ENCODE data around the gene WWP2.
"Not testable (repeated sequence)": the region's sequence is repeated elsewhere in the genome, so short reads cannot be mapped to it uniquely, and the experiment has no call there.

The WWP2 gene

GRCh38 chr16:69847643-69848042 lies 85.5 kb downstream of the WWP2 start:
- no peaks in the 10 kb centered on the region for H3K9me3 Mint-ChIP-seq
- no peak for ATAC-seq
- H3K36me3 Mint-ChIP-seq, result peaks cover 61% of the 10 kb centered on the region
- no peaks in the 10 kb centered on the region for H3K4me1 Mint-ChIP-seq
- no peaks in the 10 kb centered on the region for H3K27me3 Mint-ChIP-seq
- H3K4me3 Mint-ChIP-seq, result no peak overlapping the region
- no peak overlapping the region for H3K27ac Mint-ChIP-seq

GRCh38 chr16:69848637-69849545 lies 86.8 kb downstream of the WWP2 start:
- no peak for ATAC-seq
- no peak overlapping the region for H3K4me3 Mint-ChIP-seq
- peaks cover 61% of the 10 kb centered on the region for H3K36me3 Mint-ChIP-seq
- H3K27ac Mint-ChIP-seq, result no peak overlapping the region
- no peaks in the 10 kb centered on the region for H3K9me3 Mint-ChIP-seq
- no peaks in the 10 kb centered on the region for H3K4me1 Mint-ChIP-seq
- no peaks in the 10 kb centered on the region for H3K27me3 Mint-ChIP-seq

DNA sequence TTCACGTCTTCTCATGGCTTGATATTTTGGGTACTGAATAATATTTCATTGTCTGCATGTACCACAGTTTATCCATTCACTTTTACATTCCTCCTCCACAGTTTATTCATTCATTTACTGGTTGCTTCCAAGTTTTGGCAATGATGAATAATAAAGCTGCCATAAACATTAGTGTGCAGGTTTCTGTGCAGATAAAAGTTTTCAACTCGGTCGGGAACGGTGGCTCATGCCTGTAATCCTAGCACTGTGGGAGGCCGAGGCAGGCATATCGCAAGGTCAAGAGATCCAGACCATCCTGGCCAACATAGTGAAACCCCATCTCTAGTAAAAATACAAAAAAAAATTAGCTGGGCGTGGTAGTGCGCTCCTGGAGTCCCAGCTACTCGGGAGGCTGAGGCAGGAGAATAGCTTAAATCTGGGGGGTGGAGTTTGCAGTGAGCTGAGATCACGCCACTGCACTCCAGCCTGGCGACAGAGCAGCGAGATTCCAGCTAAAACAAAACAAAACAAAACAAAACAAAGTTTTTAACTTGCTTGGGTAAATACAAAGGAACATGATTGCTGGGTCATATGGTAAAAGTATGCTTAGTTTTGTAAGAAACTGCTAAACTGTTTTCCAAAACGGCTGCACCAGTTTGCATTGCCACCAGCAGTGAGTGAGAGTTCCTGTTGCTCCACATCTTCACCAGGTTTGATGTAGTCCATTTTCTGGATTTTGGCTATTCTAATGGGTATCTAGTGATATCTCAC lies 89.5 kb downstream of the WWP2 start:
- H3K4me3 Mint-ChIP-seq, result no peak overlapping the region
- H3K27ac Mint-ChIP-seq, result no peak overlapping the region
- no peaks in the 10 kb centered on the region for H3K27me3 Mint-ChIP-seq
- peaks cover 62% of the 10 kb centered on the region for H3K36me3 Mint-ChIP-seq
- no peak for ATAC-seq
- no peaks in the 10 kb centered on the region for H3K9me3 Mint-ChIP-seq
- peaks cover 6% of the 10 kb centered on the region for H3K4me1 Mint-ChIP-seq

- Mint-ChIP-seq H3K27me3 (no peaks in the 10 kb centered on the region), H3K4me3 (no peak overlapping the region), H3K4me1 (peaks cover 6% of the 10 kb centered on the region), H3K27ac (no peak overlapping the region), H3K36me3 (peaks cover 66% of the 10 kb centered on the region), H3K9me3 (no peaks in the 10 kb centered on the region)
- ATAC-seq, result no peak
These were observed 90.7 kb downstream of the WWP2 start for GRCh38 chr16:69852815-69853214.

DNA sequence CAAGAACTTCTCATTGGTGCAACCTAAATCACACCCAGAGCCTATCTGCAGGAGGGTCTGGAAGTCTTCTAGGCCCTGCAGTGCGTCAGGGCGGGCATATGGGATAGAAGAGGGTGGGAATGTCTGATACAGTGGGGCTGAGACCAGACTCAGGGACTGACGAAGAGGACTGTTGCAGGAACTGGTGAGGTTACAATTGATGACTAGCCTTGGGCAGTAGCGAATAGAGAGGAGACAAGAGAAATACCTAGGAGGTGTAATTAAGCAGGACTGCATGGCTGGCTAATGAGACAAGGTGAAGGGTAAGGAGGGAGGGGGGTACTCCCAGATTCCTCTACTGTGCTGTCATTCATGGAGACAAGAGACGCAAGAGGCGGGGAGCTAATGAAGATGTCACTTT lies 91.3 kb downstream of the WWP2 start:
- H3K4me3 Mint-ChIP-seq, result no peak overlapping the region
- H3K9me3 Mint-ChIP-seq, result no peaks in the 10 kb centered on the region
- peaks cover 6% of the 10 kb centered on the region for H3K4me1 Mint-ChIP-seq
- no peak overlapping the region for H3K27ac Mint-ChIP-seq
- no peaks in the 10 kb centered on the region for H3K27me3 Mint-ChIP-seq
- ATAC-seq, result no peak
- H3K36me3 Mint-ChIP-seq, result peaks cover 63% of the 10 kb centered on the region

DNA sequence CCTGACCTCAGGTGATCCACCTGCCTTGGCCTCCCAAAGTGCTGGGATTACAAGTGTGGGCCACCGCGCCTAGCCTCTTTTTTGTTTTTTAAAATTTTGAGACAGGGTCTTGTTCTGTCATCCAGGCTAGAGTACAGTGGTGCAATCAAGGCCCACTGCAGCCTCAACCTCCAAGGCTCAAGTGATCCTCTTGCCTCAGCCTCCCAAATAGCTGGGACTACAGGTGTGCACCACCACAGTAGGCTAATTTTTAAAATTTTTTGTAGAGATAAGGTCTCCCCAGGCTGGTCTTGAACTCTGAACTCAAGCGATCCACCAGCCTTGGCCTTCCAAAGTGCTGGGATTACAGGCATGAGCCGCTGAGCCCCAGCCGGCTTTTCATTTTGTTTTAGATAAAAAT lies 92.6 kb downstream of the WWP2 start:
- H3K9me3 Mint-ChIP-seq, H3K4me1 Mint-ChIP-seq, ATAC-seq, H3K27ac Mint-ChIP-seq, H3K27me3 Mint-ChIP-seq, H3K4me3 Mint-ChIP-seq: not testable (repeated sequence)
- peaks cover 65% of the 10 kb centered on the region for H3K36me3 Mint-ChIP-seq

- ATAC-seq, result no peak
- Mint-ChIP-seq H3K27me3 (no peaks in the 10 kb centered on the region), H3K4me3 (no peak overlapping the region), H3K4me1 (peaks cover 6% of the 10 kb centered on the region), H3K36me3 (peaks cover 67% of the 10 kb centered on the region), H3K27ac (peak overlapping the region; percentile 8), H3K9me3 (no peaks in the 10 kb centered on the region)
These were observed 93.5 kb downstream of the WWP2 start for GRCh38 chr16:69855592-69855991.

- Mint-ChIP-seq H3K4me3 (no peak overlapping the region), H3K27ac (no peak overlapping the region), H3K36me3 (peaks cover 59% of the 10 kb centered on the region), H3K9me3 (no peaks in the 10 kb centered on the region), H3K4me1 (peaks cover 6% of the 10 kb centered on the region), H3K27me3 (no peaks in the 10 kb centered on the region)
- no peak for ATAC-seq
These were observed 96.3 kb downstream of the WWP2 start for GRCh38 chr16:69858191-69859104.

GRCh38 chr16:69859105-69859989 lies 97.2 kb downstream of the WWP2 start:
- Mint-ChIP-seq H3K4me1 (peaks cover 6% of the 10 kb centered on the region), H3K27me3 (no peaks in the 10 kb centered on the region), H3K27ac (no peak overlapping the region), H3K36me3 (peaks cover 50% of the 10 kb centered on the region), H3K4me3 (no peak overlapping the region), H3K9me3 (no peaks in the 10 kb centered on the region)
- no peak for ATAC-seq

GRCh38 chr16:69860233-69861231 lies 98.4 kb downstream of the WWP2 start:
- H3K9me3 Mint-ChIP-seq, result no peaks in the 10 kb centered on the region
- H3K4me1 Mint-ChIP-seq, result peaks cover 3% of the 10 kb centered on the region
- no peaks in the 10 kb centered on the region for H3K27me3 Mint-ChIP-seq
- no peak for ATAC-seq
- peaks cover 46% of the 10 kb centered on the region for H3K36me3 Mint-ChIP-seq
- H3K4me3 Mint-ChIP-seq, result no peak overlapping the region
- no peak overlapping the region for H3K27ac Mint-ChIP-seq

DNA sequence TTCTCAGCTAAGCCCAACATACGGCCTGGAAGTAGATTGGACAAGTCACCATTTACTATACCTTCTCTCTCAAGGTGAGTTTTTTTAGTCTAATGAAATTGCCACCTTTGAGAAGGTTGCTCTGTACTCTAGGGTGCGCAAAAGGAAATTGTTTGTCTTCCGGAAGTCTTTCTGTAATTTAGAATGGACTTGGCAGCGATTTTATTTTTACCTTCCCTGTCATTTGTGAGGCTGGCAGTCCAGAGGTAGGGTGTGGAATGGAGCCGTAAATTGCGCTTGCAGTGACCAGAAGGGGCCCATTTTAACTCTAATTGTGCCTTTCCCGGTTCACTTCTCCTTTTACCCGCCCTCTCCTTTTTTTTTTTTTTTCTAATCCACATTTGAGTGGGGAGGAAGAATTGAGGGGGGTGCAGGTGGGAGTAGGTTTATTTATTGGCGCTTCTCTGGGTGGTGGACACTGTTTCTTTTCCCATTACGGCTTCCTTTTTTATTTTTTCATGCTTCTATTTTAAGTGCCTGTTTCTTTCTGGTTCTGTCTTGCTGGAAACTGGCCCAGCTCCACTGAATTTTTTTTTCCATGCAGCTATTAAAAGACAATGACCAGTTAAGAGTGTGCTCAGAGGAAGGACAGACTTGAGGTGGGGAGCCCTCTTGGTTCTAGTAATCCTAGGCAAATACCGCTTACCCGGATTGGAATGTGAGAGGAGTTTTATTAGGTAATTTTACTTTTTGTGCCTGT lies 99.3 kb downstream of the WWP2 start:
- Mint-ChIP-seq H3K27me3 (no peaks in the 10 kb centered on the region), H3K9me3 (no peaks in the 10 kb centered on the region), H3K36me3 (peaks cover 41% of the 10 kb centered on the region), H3K4me1 (no peaks in the 10 kb centered on the region), H3K27ac (no peak overlapping the region), H3K4me3 (no peak overlapping the region)
- ATAC-seq, result no peak

- Mint-ChIP-seq H3K4me3 (no peak overlapping the region), H3K4me1 (no peaks in the 10 kb centered on the region), H3K27me3 (no peaks in the 10 kb centered on the region), H3K36me3 (peaks cover 31% of the 10 kb centered on the region), H3K9me3 (no peaks in the 10 kb centered on the region), H3K27ac (no peak overlapping the region)
- no peak for ATAC-seq
These were observed 101.5 kb downstream of the WWP2 start for GRCh38 chr16:69863401-69864281.

Data from stimulated activated memory B cell treated with anti-CD40 and anti-IgM and Interleukin-4, amounts not matched to agents 10 μg/mL and 1 μg/mL and 100 μg/mL, for 72 hours (primary cell).